D721Med (cell line): ENCODE data around the gene SSH2.
"Not testable (repeated sequence)": the region's sequence is repeated elsewhere in the genome, so short reads cannot be mapped to it uniquely, and the experiment has no call there.

Source experiments
- DNase-seq: peaks from one replicate; pipeline ENCODE4 v3.0.0; 2011; ENCODE audit warnings: low spot score; ENCODE audit not compliant: insufficient read length
- FAIRE-seq: peaks from 2 replicates; lab custom pipeline; 2011; peaks lifted over from hg19 to GRCh38; lab: Jason Lieb, UNC
- CTCF ChIP-seq: IDR thresholded peaks from 2 replicates; pipeline ENCODE4 v1.5.1; 2012; ENCODE audit warnings: mild to moderate bottlenecking, control low read depth; ENCODE audit not compliant: insufficient read depth; ENCODE audit errors: missing control alignments

The SSH2 gene

GRCh38 chr17:29653995-29654714, 275.9 kb downstream of the SSH2 start:
- DNase-seq (no peak), FAIRE-seq (no peak)
- TF ChIP-seq CTCF: no peak

GRCh38 chr17:29652976-29653375, 277.1 kb downstream of the SSH2 start:
- no peak for TF ChIP-seq CTCF
- no peak for DNase-seq
- no peak for FAIRE-seq

DNA sequence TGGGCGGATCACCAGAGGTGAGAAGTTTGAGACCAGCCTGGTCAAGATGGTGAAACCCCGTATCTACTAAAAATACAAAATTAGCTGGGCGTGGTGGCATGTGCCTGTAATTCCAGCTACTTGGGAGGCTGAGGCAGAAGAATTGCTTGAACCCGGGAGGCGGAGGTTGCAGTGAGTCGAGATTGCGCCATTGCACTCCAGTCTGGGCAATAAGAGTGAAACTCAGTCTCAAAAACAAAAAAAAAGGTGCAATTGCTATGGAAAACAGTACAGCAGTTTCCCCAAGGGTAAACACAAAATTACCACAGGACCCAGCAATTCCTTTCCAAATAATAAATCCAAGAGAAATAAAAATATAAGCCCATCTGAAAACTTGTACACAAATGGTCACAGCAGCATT, 278.1 kb downstream of the SSH2 start:
- FAIRE-seq: not testable (repeated sequence)

DNA sequence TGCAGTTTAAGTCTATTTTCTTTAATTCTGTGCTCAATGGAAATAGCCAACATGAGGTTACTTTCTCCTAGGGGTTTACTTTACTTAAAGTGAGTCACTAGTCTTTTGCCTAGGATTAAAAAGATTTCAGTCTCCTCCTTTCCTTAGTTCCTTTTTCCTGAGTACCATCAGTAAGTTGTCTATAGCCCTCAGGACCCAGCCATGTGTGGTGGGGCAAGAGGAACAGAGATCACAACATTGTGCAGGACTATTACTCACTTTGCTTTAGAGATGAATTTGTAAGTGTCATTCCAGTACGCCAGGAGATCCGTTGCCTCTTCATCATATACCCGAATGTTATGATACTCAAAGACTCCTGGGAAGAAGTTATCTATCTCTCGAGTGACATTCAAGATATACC, 279.6 kb downstream of the SSH2 start:
- DNase-seq: no peak
- FAIRE-seq: no peak
- no peak for TF ChIP-seq CTCF

More for the DNA sequence above, 278.1 kb downstream of the SSH2 start:
- DNase-seq: not testable (repeated sequence)

GRCh38 chr17:29649359-29649758, 280.7 kb downstream of the SSH2 start:
- TF ChIP-seq CTCF: no peak
- no peak for FAIRE-seq
- DNase-seq: no peak

GRCh38 chr17:29648005-29648404, 282.0 kb downstream of the SSH2 start:
- no peak for TF ChIP-seq CTCF
- FAIRE-seq (no peak), DNase-seq (no peak)

- TF ChIP-seq CTCF: no peak
- DNase-seq (no peak), FAIRE-seq (no peak)
Observed at GRCh38 chr17:29645515-29646051, 284.4 kb downstream of the SSH2 start.
